Tongue (tissue), 2 donors: ENCODE measurements around the gene TRIM5. TPM values are rescaled to one million over a fixed set of nuclear protein-coding genes. Genes with fewer than 3 reads are reported as not detected.
"Not testable (repeated sequence)": the region's sequence is repeated elsewhere in the genome, so short reads cannot be mapped to it uniquely, and the experiment has no call there.

Experiments
- DNase-seq: peaks from one replicate; pipeline ENCODE4 v3.0.0-alpha.2; 2015
- total RNA-seq: library from RNA; depleted of rRNA; stranded (reverse); fragments of >200 nt; gene quantifications from one replicate; pipeline ENCODE4 v1.2.3, GENCODE V29; 2014

TRIM5 gene
- 16.3 TPM for total RNA-seq

GRCh38 chr11:5684646-5685362, at the start of gene TRIM5:
TRIM5 (minus strand) TSS chr11:5685074; CDS start chr11:5680177, 4,897 bp downstream.
- peak; percentile 96 for DNase-seq

GRCh38 chr11:5727691-5728090, 42.8 kb upstream of the TRIM5 start:
- DNase-seq: peak; percentile 3

- no peak for DNase-seq
Measured at GRCh38 chr11:5726351-5726750, 41.5 kb upstream of the TRIM5 start.

- no peak for DNase-seq
Measured at GRCh38 chr11:5722622-5723021, 37.7 kb upstream of the TRIM5 start.

- no peak for DNase-seq
Measured at GRCh38 chr11:5719703-5720495, 35.0 kb upstream of the TRIM5 start.

- not testable (repeated sequence) for DNase-seq
Measured at GRCh38 chr11:5716518-5716917, 31.6 kb upstream of the TRIM5 start.

- no peak for DNase-seq
Measured at GRCh38 chr11:5713695-5714094, 28.8 kb upstream of the TRIM5 start.

- no peak for DNase-seq
Measured at GRCh38 chr11:5712507-5712906, 27.6 kb upstream of the TRIM5 start.

GRCh38 chr11:5705688-5706087, 20.8 kb upstream of the TRIM5 start:
- DNase-seq: no peak

- no peak for DNase-seq
Measured at GRCh38 chr11:5703741-5704536, 19.1 kb upstream of the TRIM5 start.

GRCh38 chr11:5701055-5701577, 16.2 kb upstream of the TRIM5 start:
- DNase-seq: no peak

- DNase-seq: no peak
Measured at GRCh38 chr11:5700421-5701054, 15.7 kb upstream of the TRIM5 start.

- DNase-seq: no peak
Measured at GRCh38 chr11:5698281-5698680, 13.4 kb upstream of the TRIM5 start.

GRCh38 chr11:5696210-5696609, 11.3 kb upstream of the TRIM5 start:
- peak; percentile 21 for DNase-seq

GRCh38 chr11:5695580-5695979, 10.7 kb upstream of the TRIM5 start:
- no peak for DNase-seq

GRCh38 chr11:5694642-5695041, 9.8 kb upstream of the TRIM5 start:
- DNase-seq: no peak

- no peak for DNase-seq
Measured at GRCh38 chr11:5691964-5692361, 7.1 kb upstream of the TRIM5 start.

- DNase-seq: not testable (repeated sequence)
Measured at GRCh38 chr11:5691238-5691963, 6.5 kb upstream of the TRIM5 start.

- DNase-seq: no peak
Measured at GRCh38 chr11:5690736-5691135, 5.9 kb upstream of the TRIM5 start.

GRCh38 chr11:5690216-5690615, 5.3 kb upstream of the TRIM5 start:
- no peak for DNase-seq

- DNase-seq: peak; percentile 56
Measured at GRCh38 chr11:5689551-5689983, 4.7 kb upstream of the TRIM5 start, which contains the start of gene TRIM22. TRIM22 (plus strand) TSS chr11:5689790; CDS start chr11:5696233, 6,443 bp downstream.
